Nephron (organoid): ENCODE results near the gene EXOC3L1.

Experiments
- H3K27ac Mint-ChIP-seq, 3 experiments: 2 replicates each; pipeline ENCODE4 v1.8.0; 2020; ENCODE audit warnings: mixed read lengths in 3 of 3, mild to moderate bottlenecking in 2 of 3, moderate library complexity in 1 of 3
- H3K27me3 Mint-ChIP-seq: 2 replicates; pipeline ENCODE4 v1.8.0; 2021; ENCODE audit warnings: low read depth, mild to moderate bottlenecking, moderate library complexity, mixed read lengths
- H3K36me3 Mint-ChIP-seq: 2 replicates; pipeline ENCODE4 v1.8.0; 2020; ENCODE audit warnings: low read depth, mixed read lengths
- H3K4me1 Mint-ChIP-seq: 2 replicates; pipeline ENCODE4 v1.8.0; 2020; ENCODE audit warnings: mixed read lengths
- H3K4me3 Mint-ChIP-seq, 3 experiments: 2 replicates each; pipeline ENCODE4 v1.8.0; 2020; ENCODE audit warnings: mild to moderate bottlenecking in 3 of 3, mixed read lengths in 3 of 3, moderate library complexity in 2 of 3
- H3K9me3 Mint-ChIP-seq: 2 replicates; pipeline ENCODE4 v1.8.0; 2020; ENCODE audit warnings: mixed read lengths
- TF ChIP-seq, protein P1 (sequence below), 3 experiments: fragments of 200-600 bp; sonication (generic); IDR thresholded peaks; one replicate each; pipeline ENCODE4 v1.5.0; 2021; ENCODE audit warnings: antibody characterized with exemption in 3 of 3; ENCODE audit not compliant: unreplicated experiment in 3 of 3

The EXOC3L1 gene

DNA sequence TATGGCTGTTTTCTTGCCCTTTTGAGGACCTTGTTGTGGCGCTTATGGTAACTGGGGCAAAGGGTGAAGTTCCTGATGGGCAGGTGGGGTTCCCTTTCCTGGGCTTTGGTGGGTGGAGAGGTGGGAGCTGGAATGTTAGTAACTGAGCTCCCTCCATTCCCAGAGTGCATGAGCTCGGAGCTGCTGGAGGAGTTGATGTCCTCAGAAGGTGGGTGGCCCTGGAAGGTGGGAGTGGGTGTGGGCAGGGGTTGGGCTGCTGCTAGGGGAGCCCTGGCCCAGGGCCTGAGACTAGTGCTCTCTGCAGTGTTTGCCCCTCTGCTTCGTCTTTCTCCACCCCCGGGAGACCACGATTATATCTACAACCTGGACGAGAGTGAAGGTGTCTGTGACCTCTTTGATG, 7.8 kb upstream of the EXOC3L1 start:
- Mint-ChIP-seq H3K4me1 (peaks cover 21% of the 10 kb centered on the region), H3K36me3 (peaks cover 39% of the 10 kb centered on the region), H3K4me3 (no peak overlapping the region), H3K27ac (peak overlapping the region in 1 of 3 experiments; percentile 74), H3K27me3 (peaks cover 5% of the 10 kb centered on the region), H3K9me3 (no peaks in the 10 kb centered on the region)
- TF ChIP-seq, protein P1, sequence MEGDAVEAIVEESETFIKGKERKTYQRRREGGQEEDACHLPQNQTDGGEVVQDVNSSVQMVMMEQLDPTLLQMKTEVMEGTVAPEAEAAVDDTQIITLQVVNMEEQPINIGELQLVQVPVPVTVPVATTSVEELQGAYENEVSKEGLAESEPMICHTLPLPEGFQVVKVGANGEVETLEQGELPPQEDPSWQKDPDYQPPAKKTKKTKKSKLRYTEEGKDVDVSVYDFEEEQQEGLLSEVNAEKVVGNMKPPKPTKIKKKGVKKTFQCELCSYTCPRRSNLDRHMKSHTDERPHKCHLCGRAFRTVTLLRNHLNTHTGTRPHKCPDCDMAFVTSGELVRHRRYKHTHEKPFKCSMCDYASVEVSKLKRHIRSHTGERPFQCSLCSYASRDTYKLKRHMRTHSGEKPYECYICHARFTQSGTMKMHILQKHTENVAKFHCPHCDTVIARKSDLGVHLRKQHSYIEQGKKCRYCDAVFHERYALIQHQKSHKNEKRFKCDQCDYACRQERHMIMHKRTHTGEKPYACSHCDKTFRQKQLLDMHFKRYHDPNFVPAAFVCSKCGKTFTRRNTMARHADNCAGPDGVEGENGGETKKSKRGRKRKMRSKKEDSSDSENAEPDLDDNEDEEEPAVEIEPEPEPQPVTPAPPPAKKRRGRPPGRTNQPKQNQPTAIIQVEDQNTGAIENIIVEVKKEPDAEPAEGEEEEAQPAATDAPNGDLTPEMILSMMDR (IDR thresholded peaks at IDR 0.05; ENCODE audit: unreplicated experiment in 3 of 3) = no peak

DNA sequence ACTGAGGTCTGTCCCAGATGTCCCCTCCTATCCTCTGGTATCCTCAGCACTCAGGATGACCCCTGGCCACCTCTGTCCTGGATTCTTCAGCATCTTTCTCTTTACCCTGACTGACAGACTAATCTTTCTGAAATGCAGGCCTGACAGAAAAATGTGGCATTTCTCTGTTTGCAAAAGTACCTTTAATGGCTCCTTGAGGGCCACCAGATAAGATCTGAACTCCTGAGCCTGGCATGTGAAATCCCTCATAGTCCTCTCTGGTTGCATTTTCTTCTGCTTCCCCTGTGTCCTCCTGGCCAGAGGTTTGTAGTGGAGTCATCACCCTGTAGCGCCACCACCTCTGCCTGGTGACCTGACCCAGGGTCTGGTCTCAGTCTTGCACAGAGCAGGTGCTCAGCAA, 6.9 kb upstream of the EXOC3L1 start:
- Mint-ChIP-seq H3K4me1 (peaks cover 26% of the 10 kb centered on the region), H3K36me3 (peaks cover 39% of the 10 kb centered on the region), H3K27me3 (peaks cover 5% of the 10 kb centered on the region), H3K27ac (no peak overlapping the region), H3K9me3 (no peaks in the 10 kb centered on the region), H3K4me3 (peak overlapping the region; percentile 16 to 70 (median 68))
- TF ChIP-seq, protein P1 (IDR thresholded peaks at IDR 0.05; ENCODE audit: unreplicated experiment in 3 of 3) = no peak

DNA sequence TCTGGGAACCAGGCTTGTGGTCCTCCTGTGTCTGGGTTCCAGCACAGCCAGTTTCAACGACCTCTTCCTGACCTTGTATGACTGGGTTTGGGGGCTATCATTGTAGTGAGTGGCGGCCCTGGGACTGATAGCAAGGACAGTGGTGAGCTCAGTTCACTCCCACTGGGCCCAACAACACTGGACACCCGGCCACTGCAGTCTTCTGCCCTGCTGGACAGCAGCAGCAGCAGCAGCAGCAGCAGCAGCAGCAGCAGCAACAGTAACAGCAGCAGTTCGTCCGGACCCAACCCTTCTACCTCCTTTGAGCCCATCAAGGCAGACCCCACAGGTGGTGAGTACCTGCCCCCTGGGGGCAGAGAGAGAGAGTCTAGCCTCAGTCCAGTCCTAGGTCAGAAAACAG, 5.7 kb upstream of the EXOC3L1 start:
- peaks cover 39% of the 10 kb centered on the region for H3K36me3 Mint-ChIP-seq
- peaks cover 34% of the 10 kb centered on the region for H3K4me1 Mint-ChIP-seq
- no peaks in the 10 kb centered on the region for H3K9me3 Mint-ChIP-seq
- no peak overlapping the region for H3K27ac Mint-ChIP-seq
- H3K4me3 Mint-ChIP-seq = peak overlapping the region; percentile 63 to 93 (median 86)
- peaks cover 5% of the 10 kb centered on the region for H3K27me3 Mint-ChIP-seq
- TF ChIP-seq, protein P1 (IDR thresholded peaks at IDR 0.05; ENCODE audit: unreplicated experiment in 3 of 3) = no peak

DNA sequence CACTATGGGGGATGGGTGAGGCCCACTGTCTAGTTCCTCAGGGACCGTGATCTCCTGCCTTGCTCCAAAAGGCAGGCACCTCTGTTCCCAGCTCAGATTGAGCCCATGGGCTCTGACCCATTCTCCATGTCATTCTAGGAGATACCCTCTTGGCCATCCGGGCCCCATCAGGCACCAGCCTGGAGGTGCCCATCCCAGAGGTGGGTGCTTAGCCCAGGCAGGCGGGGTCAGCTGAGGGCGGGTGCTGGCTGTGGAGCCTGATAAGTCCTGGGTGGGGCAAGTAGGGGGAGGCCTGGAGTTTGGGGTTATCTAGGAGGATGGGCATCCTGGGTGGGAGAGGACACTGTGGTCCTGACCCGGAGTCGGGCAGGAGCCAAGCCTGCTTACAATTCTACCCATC, 4.3 kb upstream of the EXOC3L1 start:
- Mint-ChIP-seq H3K36me3 (peaks cover 36% of the 10 kb centered on the region), H3K27me3 (peaks cover 5% of the 10 kb centered on the region), H3K9me3 (no peaks in the 10 kb centered on the region), H3K4me3 (peak overlapping the region; percentile 86 to 93 (median 89)), H3K4me1 (peaks cover 34% of the 10 kb centered on the region), H3K27ac (peak overlapping the region in 1 of 3 experiments; percentile 61)
- TF ChIP-seq, protein P1 (IDR thresholded peaks at IDR 0.05; ENCODE audit: unreplicated experiment in 3 of 3) = no peak

DNA sequence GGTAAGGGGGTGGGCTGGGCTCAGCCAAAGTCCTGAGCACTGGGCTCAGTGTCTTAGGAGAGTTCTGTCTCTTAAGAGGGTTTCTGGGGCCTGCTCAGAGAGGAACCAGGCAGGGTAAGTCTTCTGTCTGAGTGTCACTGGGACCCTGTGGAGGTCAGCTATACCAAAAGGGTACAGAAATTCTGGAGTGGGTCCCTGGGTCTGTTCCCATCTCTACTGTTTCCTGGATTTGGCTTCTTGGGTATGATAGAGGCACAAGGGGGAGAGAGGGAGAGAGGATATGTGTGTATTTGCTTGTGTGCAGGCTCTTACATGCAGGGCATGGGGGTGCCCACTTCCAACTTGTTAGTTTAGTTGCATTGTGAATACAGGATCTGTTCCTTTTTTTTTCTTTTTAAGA, 3.6 kb upstream of the EXOC3L1 start:
- Mint-ChIP-seq H3K4me3 (peak overlapping the region; percentile 86 to 93 (median 89)), H3K36me3 (peaks cover 36% of the 10 kb centered on the region), H3K27ac (peak overlapping the region in 1 of 3 experiments; percentile 61), H3K9me3 (no peaks in the 10 kb centered on the region), H3K27me3 (peaks cover 5% of the 10 kb centered on the region), H3K4me1 (peaks cover 34% of the 10 kb centered on the region)
- TF ChIP-seq, protein P1 (IDR thresholded peaks at IDR 0.05; ENCODE audit: unreplicated experiment in 3 of 3) = no peak

DNA sequence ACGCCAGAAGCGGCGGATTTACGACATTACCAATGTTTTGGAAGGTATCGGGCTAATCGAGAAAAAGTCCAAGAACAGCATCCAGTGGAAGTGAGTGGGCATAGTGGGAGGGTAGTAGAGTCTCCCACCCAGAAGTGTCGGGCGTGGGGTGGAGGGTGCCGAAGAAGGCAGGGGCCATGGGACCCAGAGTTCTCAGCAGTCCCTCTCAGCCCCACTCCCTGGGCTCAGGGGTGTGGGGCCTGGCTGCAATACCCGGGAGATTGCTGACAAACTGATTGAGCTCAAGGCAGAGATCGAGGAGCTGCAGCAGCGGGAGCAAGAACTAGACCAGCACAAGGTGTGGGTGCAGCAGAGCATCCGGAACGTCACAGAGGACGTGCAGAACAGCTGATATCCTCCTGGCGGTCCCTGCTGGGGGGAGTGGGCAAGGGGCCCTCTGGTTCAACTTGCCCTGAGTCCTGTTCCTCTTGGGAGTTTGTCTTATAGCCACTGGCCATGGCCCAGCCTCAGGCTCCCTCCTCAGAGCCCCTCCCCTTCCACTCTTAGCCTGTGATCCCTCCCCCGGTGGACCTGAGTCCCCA, 2.9 kb upstream of the EXOC3L1 start:
- H3K27me3 Mint-ChIP-seq = no peaks in the 10 kb centered on the region
- H3K36me3 Mint-ChIP-seq = peaks cover 32% of the 10 kb centered on the region
- H3K4me3 Mint-ChIP-seq = peak overlapping the region; percentile 86 to 93 (median 89)
- no peaks in the 10 kb centered on the region for H3K9me3 Mint-ChIP-seq
- peaks cover 34% of the 10 kb centered on the region for H3K4me1 Mint-ChIP-seq
- TF ChIP-seq, protein P1 (IDR thresholded peaks at IDR 0.05; ENCODE audit: unreplicated experiment in 3 of 3) = no peak
- no peak overlapping the region for H3K27ac Mint-ChIP-seq
